Measurements from ENCODE around the gene ZNF622.
A peak's percentile ranks its signal among the peaks of the same experiment; 100 is the strongest.

Gene ZNF622

GRCh38 chr5:16465544-16466432 lies at the start of gene ZNF622:
Gene ZNF622 (minus strand): TSS chr5:16465800. CDS start chr5:16465665, 135 bp downstream.
- H3K4me3 ChIP-seq (ENCODE audit: low read depth, low read length) = peak within 1 kb of the TSS; percentile 97
- DNase-seq (ENCODE audit: low read depth) = peak; percentile 96
- TF ChIP-seq CTCF (IDR thresholded peaks at IDR 0.05; ENCODE audit: low read depth, low read length) (no peak), POLR2A (IDR thresholded peaks at IDR 0.05; ENCODE audit: extremely low read depth, insufficient read length) (peak; percentile 98), MAX (IDR thresholded peaks at IDR 0.05; ENCODE audit: low read depth, low read length) (peak; percentile 61), MYC (IDR thresholded peaks at IDR 0.05; ENCODE audit: low read depth, low read length) (peak; percentile 71)

- TF ChIP-seq MAX (IDR thresholded peaks at IDR 0.05; ENCODE audit: low read depth, low read length) (no peak), CTCF (IDR thresholded peaks at IDR 0.05; ENCODE audit: low read depth, low read length) (no peak), POLR2A (IDR thresholded peaks at IDR 0.05; ENCODE audit: extremely low read depth, insufficient read length) (no peak), MYC (IDR thresholded peaks at IDR 0.05; ENCODE audit: low read depth, low read length) (no peak)
These were observed 44.5 kb upstream of the ZNF622 start for GRCh38 chr5:16510098-16510497.

GRCh38 chr5:16508730-16509531 lies 43.3 kb upstream of the ZNF622 start:
- peak; percentile 77 for DNase-seq (ENCODE audit: low read depth)
- H3K4me3 ChIP-seq (ENCODE audit: low read depth, low read length) = no peak overlapping the region
- TF ChIP-seq CTCF (IDR thresholded peaks at IDR 0.05; ENCODE audit: low read depth, low read length) (no peak), MYC (IDR thresholded peaks at IDR 0.05; ENCODE audit: low read depth, low read length) (peak; percentile 59; the same call in 1 of the 2 replicates), MAX (IDR thresholded peaks at IDR 0.05; ENCODE audit: low read depth, low read length) (peak; percentile 82), POLR2A (IDR thresholded peaks at IDR 0.05; ENCODE audit: extremely low read depth, insufficient read length) (no peak)

More at GRCh38 chr5:16510098-16510497, 44.5 kb upstream of the ZNF622 start:
- no peak overlapping the region for H3K4me3 ChIP-seq (ENCODE audit: low read depth, low read length)
- no peak for DNase-seq (ENCODE audit: low read depth)

GRCh38 chr5:16507716-16508115 lies 42.1 kb upstream of the ZNF622 start:
- DNase-seq (ENCODE audit: low read depth) = no peak
- no peak overlapping the region for H3K4me3 ChIP-seq (ENCODE audit: low read depth, low read length)
- TF ChIP-seq CTCF (IDR thresholded peaks at IDR 0.05; ENCODE audit: low read depth, low read length) (no peak), MAX (IDR thresholded peaks at IDR 0.05; ENCODE audit: low read depth, low read length) (no peak), POLR2A (IDR thresholded peaks at IDR 0.05; ENCODE audit: extremely low read depth, insufficient read length) (no peak), MYC (IDR thresholded peaks at IDR 0.05; ENCODE audit: low read depth, low read length) (no peak)

GRCh38 chr5:16505904-16506303 lies 40.3 kb upstream of the ZNF622 start:
- no peak overlapping the region for H3K4me3 ChIP-seq (ENCODE audit: low read depth, low read length)
- no peak for TF ChIP-seq MAX (IDR thresholded peaks at IDR 0.05; ENCODE audit: low read depth, low read length)
- no peak for TF ChIP-seq POLR2A (IDR thresholded peaks at IDR 0.05; ENCODE audit: extremely low read depth, insufficient read length)
- TF ChIP-seq MYC (IDR thresholded peaks at IDR 0.05; ENCODE audit: low read depth, low read length) = no peak
- no peak for TF ChIP-seq CTCF (IDR thresholded peaks at IDR 0.05; ENCODE audit: low read depth, low read length)
- DNase-seq (ENCODE audit: low read depth) = no peak

Measured in NB4 (cell line).